ENCODE results near the gene NKAIN2. TPM values are rescaled to one million over a fixed set of nuclear protein-coding genes. Genes with fewer than 3 reads are reported as not detected.

Gene NKAIN2
- total RNA-seq, 1 experiment from 2014 or later, result 2.2 TPM

DNA sequence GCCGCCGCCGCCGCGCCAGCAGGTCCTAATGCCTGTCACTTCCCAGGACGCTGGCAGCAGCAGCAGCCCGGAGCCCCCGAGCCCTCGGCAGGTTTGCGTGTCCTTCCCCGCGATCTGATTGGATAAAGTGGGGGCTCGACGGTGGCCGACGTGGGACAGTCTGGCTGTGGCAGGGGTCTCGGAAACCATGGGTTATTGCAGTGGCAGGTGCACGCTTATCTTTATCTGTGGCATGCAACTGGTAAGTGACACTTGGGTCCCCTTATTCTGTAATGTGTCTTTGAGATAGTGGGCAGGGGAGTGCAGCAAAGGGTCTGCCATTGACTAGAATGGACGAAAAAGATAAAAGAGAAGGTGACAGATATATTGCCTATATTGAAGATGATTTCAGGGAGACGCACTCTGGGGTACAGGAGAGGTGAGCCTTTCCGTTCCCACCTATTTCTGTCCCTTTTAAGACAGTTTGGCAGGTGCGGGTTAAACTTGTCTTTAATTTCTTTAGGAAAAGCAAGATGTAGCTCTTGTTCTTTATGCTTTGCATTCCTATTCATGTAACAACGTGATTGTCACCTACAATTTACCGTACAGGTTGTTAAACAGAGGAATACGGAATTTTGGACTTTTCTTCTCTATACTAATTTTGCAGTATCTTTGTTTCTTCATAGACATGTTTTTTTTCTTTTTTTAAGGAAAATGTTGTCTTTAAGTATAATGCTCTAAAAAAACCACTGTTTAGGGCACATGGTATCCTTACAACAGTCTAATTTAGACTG lies 535 bp downstream of the NKAIN2 start:
- Histone ChIP-seq H3K36me3 (ENCODE audit: insufficient read depth, low read length, poor library complexity, severe bottlenecking) (no peaks in the 10 kb centered on the region), H3K4me1 (ENCODE audit: insufficient read depth, low read length, poor library complexity, severe bottlenecking) (peaks cover 7% of the 10 kb centered on the region), H3K27me3 (replicated peaks; ENCODE audit: insufficient read depth, low read depth, low read length, poor library complexity) (peaks cover 55% of the 10 kb centered on the region), H3K4me3 (ENCODE audit: low read depth, low read length, poor library complexity, severe bottlenecking) (peak overlapping the region; percentile 66), H3K27ac (ENCODE audit: low read depth, low read length, poor library complexity, severe bottlenecking) (no peak overlapping the region), H3K9me3 (ENCODE audit: low read depth, low read length, poor library complexity, severe bottlenecking) (no peaks in the 10 kb centered on the region)
- CTCF ChIA-PET, result no interaction called here
- BruUV-seq (replicated peaks), result no TSS peak
- peak; percentile 56 for DNase-seq (ENCODE audit: low spot score)
- POLR2A ChIA-PET (ENCODE audit: low non-redundant PET), result interaction anchor here (0.5 kb wide), 1 partner anchor 362 kb away, joined by 9 read pairs; no protein-coding TSS in a partner anchor
- intact Hi-C loops (cut with micrococcal nuclease; ENCODE audit: unreplicated experiment), result loop anchor here (5.0 to 10.0 kb wide), 4 partner anchors 389 to 1051 kb away; no protein-coding TSS in a partner anchor
- TF ChIP-seq, protein P1, sequence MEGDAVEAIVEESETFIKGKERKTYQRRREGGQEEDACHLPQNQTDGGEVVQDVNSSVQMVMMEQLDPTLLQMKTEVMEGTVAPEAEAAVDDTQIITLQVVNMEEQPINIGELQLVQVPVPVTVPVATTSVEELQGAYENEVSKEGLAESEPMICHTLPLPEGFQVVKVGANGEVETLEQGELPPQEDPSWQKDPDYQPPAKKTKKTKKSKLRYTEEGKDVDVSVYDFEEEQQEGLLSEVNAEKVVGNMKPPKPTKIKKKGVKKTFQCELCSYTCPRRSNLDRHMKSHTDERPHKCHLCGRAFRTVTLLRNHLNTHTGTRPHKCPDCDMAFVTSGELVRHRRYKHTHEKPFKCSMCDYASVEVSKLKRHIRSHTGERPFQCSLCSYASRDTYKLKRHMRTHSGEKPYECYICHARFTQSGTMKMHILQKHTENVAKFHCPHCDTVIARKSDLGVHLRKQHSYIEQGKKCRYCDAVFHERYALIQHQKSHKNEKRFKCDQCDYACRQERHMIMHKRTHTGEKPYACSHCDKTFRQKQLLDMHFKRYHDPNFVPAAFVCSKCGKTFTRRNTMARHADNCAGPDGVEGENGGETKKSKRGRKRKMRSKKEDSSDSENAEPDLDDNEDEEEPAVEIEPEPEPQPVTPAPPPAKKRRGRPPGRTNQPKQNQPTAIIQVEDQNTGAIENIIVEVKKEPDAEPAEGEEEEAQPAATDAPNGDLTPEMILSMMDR (conservative IDR thresholded peaks at IDR 0.05; ENCODE audit: low read depth, low read length), result no peak
- TF ChIP-seq EZH2 (IDR thresholded peaks at IDR 0.05; ENCODE audit: borderline replicate concordance, low read depth, low read length, poor library complexity, severe bottlenecking), result no peak

DNA sequence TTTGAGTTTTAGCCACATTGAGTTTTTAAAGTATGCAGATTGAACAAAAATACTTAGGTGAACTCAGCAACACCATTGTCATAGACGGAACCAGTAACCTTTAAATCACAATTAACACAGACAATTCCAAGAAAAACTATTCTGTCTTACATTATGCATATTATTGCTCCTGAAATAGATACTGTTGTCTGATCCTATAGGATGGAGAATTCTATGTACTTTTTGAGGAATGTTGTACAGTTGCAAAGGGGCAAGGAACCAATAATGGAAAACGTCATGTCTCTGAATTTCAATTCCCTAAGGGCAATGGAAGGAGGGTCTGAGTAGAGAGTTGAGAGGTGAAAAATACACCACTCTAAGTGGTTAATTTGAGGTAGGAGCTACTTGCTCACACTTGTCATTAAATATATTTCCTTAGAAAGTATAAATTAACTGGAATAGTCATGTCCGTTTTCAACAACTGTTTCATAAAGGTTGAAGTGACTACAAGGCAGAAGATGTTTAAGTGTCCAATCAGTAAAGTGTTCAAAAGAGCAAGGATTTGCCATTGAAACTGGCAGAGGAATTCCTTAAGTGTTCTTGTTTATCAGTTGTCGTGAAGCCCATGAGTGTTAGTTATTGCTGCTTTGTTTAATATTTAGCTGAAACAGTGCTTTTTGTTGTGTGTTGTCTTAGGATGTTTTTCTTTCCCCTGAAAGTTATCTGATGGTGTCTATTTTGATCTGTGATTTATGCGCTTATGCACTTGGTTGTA lies 1.3 kb downstream of the NKAIN2 start:
- peaks cover 7% of the 10 kb centered on the region for H3K4me1 ChIP-seq (ENCODE audit: insufficient read depth, low read length, poor library complexity, severe bottlenecking)
- TF ChIP-seq EZH2 (IDR thresholded peaks at IDR 0.05; ENCODE audit: borderline replicate concordance, low read depth, low read length, poor library complexity, severe bottlenecking), result no peak
- TF ChIP-seq, protein P1 (conservative IDR thresholded peaks at IDR 0.05; ENCODE audit: low read depth, low read length), result no peak
- POLR2A ChIA-PET (ENCODE audit: low non-redundant PET), result no interaction called here
- peaks cover 59% of the 10 kb centered on the region for H3K27me3 ChIP-seq (replicated peaks; ENCODE audit: insufficient read depth, low read depth, low read length, poor library complexity)
- H3K36me3 ChIP-seq (ENCODE audit: insufficient read depth, low read length, poor library complexity, severe bottlenecking), result no peaks in the 10 kb centered on the region
- no peaks in the 10 kb centered on the region for H3K9me3 ChIP-seq (ENCODE audit: low read depth, low read length, poor library complexity, severe bottlenecking)
- CTCF ChIA-PET, result no interaction called here
- intact Hi-C loops (cut with micrococcal nuclease; ENCODE audit: unreplicated experiment), result loop anchor here (5.0 to 10.0 kb wide), 4 partner anchors 390 to 1050 kb away; no protein-coding TSS in a partner anchor
- H3K27ac ChIP-seq (ENCODE audit: low read depth, low read length, poor library complexity, severe bottlenecking), result no peak overlapping the region
- no peak for DNase-seq (ENCODE audit: low spot score)
- no peak overlapping the region for H3K4me3 ChIP-seq (ENCODE audit: low read depth, low read length, poor library complexity, severe bottlenecking)
- BruUV-seq (replicated peaks), result no TSS peak

DNA sequence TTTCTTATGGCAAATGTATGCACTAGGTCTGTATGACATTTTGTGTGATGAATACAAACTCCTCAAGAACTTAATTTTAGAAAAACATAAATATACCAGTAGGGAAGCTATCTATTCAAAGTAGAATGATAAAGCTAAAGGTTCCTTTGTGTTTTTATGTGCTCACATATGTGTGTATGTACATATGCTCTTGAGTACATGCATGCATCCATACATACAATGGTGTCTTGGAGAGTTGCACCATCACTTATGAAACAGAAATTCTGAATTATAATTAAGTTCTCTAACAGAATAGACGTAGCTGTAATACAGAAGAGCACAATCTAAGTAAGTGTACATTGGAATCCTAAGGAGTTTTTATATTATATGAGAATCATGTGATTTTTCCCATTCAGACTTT lies 2.3 kb downstream of the NKAIN2 start:
- CTCF ChIA-PET, result no interaction called here
- H3K36me3 ChIP-seq (ENCODE audit: insufficient read depth, low read length, poor library complexity, severe bottlenecking), result no peaks in the 10 kb centered on the region
- H3K27ac ChIP-seq (ENCODE audit: low read depth, low read length, poor library complexity, severe bottlenecking), result no peak overlapping the region
- H3K9me3 ChIP-seq (ENCODE audit: low read depth, low read length, poor library complexity, severe bottlenecking), result no peaks in the 10 kb centered on the region
- peaks cover 7% of the 10 kb centered on the region for H3K4me1 ChIP-seq (ENCODE audit: insufficient read depth, low read length, poor library complexity, severe bottlenecking)
- peaks cover 59% of the 10 kb centered on the region for H3K27me3 ChIP-seq (replicated peaks; ENCODE audit: insufficient read depth, low read depth, low read length, poor library complexity)
- TF ChIP-seq, protein P1 (conservative IDR thresholded peaks at IDR 0.05; ENCODE audit: low read depth, low read length), result no peak
- TF ChIP-seq EZH2 (IDR thresholded peaks at IDR 0.05; ENCODE audit: borderline replicate concordance, low read depth, low read length, poor library complexity, severe bottlenecking), result no peak
- H3K4me3 ChIP-seq (ENCODE audit: low read depth, low read length, poor library complexity, severe bottlenecking), result no peak overlapping the region
- DNase-seq (ENCODE audit: low spot score), result no peak
- intact Hi-C loops (cut with micrococcal nuclease; ENCODE audit: unreplicated experiment), result loop anchor here (10.0 kb wide), 3 partner anchors 391 to 1049 kb away; no protein-coding TSS in a partner anchor
- BruUV-seq (replicated peaks), result no TSS peak
- POLR2A ChIA-PET (ENCODE audit: low non-redundant PET), result no interaction called here
